AG04450 (cell line): ENCODE measurements around the gene EMX2. TPM values are rescaled to one million over a fixed set of nuclear protein-coding genes. Genes with fewer than 3 reads are reported as not detected.

Experiments
- CTCF ChIA-PET: fragments of 300-600, 350-600 bp; formaldehyde crosslinking; extraction: SDS; loops from one replicate; lab custom pipeline; 2022; ENCODE audit warnings: antibody characterized with exemption, inconsistent platforms; lab: Charles Lee
- POLR2A ChIA-PET: fragments of 350-600 bp; formaldehyde crosslinking; extraction: SDS; loops from one replicate; lab custom pipeline; 2021; ENCODE audit warnings: antibody characterized with exemption, inconsistent platforms; lab: Yijun Ruan, JAX
- DNase-seq: peaks from one replicate; pipeline ENCODE4 v3.0.0-alpha.2; 2011; ENCODE audit warnings: low read depth, low spot score
- H3K27ac ChIP-seq: one replicate; pipeline ENCODE4 v1.5.1; 2012; ENCODE audit warnings: low read depth, low read length, control low read depth
- H3K27me3 ChIP-seq: one replicate; pipeline ENCODE4 v1.6.0; 2012; ENCODE audit warnings: low read length; ENCODE audit not compliant: control insufficient read depth, insufficient read depth
- H3K4me3 ChIP-seq: 2 replicates; pipeline ENCODE4 v1.5.1; 2011; ENCODE audit warnings: mild to moderate bottlenecking, low read depth, low read length, control low read depth
- H3K9me3 ChIP-seq: 2 replicates; pipeline ENCODE4 v1.5.1; 2012; ENCODE audit warnings: low read length; ENCODE audit not compliant: control insufficient read depth, insufficient read depth
- CTCF ChIP-seq: IDR thresholded peaks from 2 replicates; pipeline ENCODE4 v1.5.1; 2011; ENCODE audit warnings: low read depth, low read length, control low read depth, inconsistent platforms
- polyA plus RNA-seq: library from polyadenylated mRNA; depleted of rRNA; stranded (reverse); fragments of >200 nt; gene quantifications from 2 replicates; pipeline ENCODE4 v1.2.3, GENCODE V29; 2011

Gene EMX2
- polyA plus RNA-seq, 1 experiment = not detected

GRCh38 chr10:117587036-117587435, 44.5 kb downstream of the EMX2 start:
- no peak for TF ChIP-seq CTCF
- ChIA-PET CTCF (no interaction called here), POLR2A (no interaction called here)
- no peak for DNase-seq
- Histone ChIP-seq H3K4me3 (no peak overlapping the region), H3K27me3 (no peaks in the 10 kb centered on the region), H3K9me3 (peaks cover 12% of the 10 kb centered on the region), H3K27ac (no peak overlapping the region)

- ChIA-PET CTCF (no interaction called here), POLR2A (no interaction called here)
- H3K27me3 ChIP-seq = no peaks in the 10 kb centered on the region
- DNase-seq = no peak
- no peak overlapping the region for H3K27ac ChIP-seq
- H3K4me3 ChIP-seq = no peak overlapping the region
- TF ChIP-seq CTCF = no peak
- peaks cover 12% of the 10 kb centered on the region; the same call in 1 of the 2 replicates for H3K9me3 ChIP-seq
Observed at GRCh38 chr10:117590101-117590875, 47.7 kb downstream of the EMX2 start.

GRCh38 chr10:117591043-117591442, 48.5 kb downstream of the EMX2 start:
- no peak for DNase-seq
- H3K27me3 ChIP-seq = no peaks in the 10 kb centered on the region
- no peak overlapping the region for H3K27ac ChIP-seq
- no peak for TF ChIP-seq CTCF
- ChIA-PET POLR2A (no interaction called here), CTCF (no interaction called here)
- H3K4me3 ChIP-seq = no peak overlapping the region
- H3K9me3 ChIP-seq = peaks cover 18% of the 10 kb centered on the region; the same call in 1 of the 2 replicates

GRCh38 chr10:117594722-117595121, 52.2 kb downstream of the EMX2 start:
- CTCF ChIA-PET = no interaction called here
- Histone ChIP-seq H3K9me3 (peaks cover 6% of the 10 kb centered on the region; the same call in 1 of the 2 replicates), H3K27me3 (no peaks in the 10 kb centered on the region), H3K4me3 (no peak overlapping the region), H3K27ac (no peak overlapping the region)
- DNase-seq = no peak
- POLR2A ChIA-PET = no interaction called here
- no peak for TF ChIP-seq CTCF

GRCh38 chr10:117596706-117597105, 54.2 kb downstream of the EMX2 start:
- ChIA-PET CTCF (no interaction called here), POLR2A (no interaction called here)
- Histone ChIP-seq H3K27me3 (no peaks in the 10 kb centered on the region), H3K4me3 (no peak overlapping the region), H3K27ac (no peak overlapping the region), H3K9me3 (peaks cover 8% of the 10 kb centered on the region; the same call in 1 of the 2 replicates)
- DNase-seq = no peak
- no peak for TF ChIP-seq CTCF
